B cell (primary cell): ENCODE measurements around the gene RPS5.

Experiments
- EZH2 ChIP-seq: IDR thresholded peaks from 2 replicates; pipeline ENCODE4 v1.6.1; 2012; ENCODE audit warnings: borderline replicate concordance, low read depth, mild to moderate bottlenecking, moderate library complexity, low read length; ENCODE audit not compliant: insufficient read depth, poor library complexity, severe bottlenecking
- TF ChIP-seq, protein P1 (sequence below): fragments of 200-600 bp; IDR thresholded peaks from one replicate; pipeline ENCODE4 v1.8.0; 2022; ENCODE audit warnings: antibody characterized with exemption, mild to moderate bottlenecking

- TF ChIP-seq, protein P1, sequence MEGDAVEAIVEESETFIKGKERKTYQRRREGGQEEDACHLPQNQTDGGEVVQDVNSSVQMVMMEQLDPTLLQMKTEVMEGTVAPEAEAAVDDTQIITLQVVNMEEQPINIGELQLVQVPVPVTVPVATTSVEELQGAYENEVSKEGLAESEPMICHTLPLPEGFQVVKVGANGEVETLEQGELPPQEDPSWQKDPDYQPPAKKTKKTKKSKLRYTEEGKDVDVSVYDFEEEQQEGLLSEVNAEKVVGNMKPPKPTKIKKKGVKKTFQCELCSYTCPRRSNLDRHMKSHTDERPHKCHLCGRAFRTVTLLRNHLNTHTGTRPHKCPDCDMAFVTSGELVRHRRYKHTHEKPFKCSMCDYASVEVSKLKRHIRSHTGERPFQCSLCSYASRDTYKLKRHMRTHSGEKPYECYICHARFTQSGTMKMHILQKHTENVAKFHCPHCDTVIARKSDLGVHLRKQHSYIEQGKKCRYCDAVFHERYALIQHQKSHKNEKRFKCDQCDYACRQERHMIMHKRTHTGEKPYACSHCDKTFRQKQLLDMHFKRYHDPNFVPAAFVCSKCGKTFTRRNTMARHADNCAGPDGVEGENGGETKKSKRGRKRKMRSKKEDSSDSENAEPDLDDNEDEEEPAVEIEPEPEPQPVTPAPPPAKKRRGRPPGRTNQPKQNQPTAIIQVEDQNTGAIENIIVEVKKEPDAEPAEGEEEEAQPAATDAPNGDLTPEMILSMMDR: no peak
- TF ChIP-seq EZH2: no peak
Measured at GRCh38 chr19:58416604-58417003, 29.5 kb downstream of the RPS5 start.
